H9 (cell line): ENCODE results near the gene GTF2H4. TPM values are rescaled to one million over a fixed set of nuclear protein-coding genes. Genes with fewer than 3 reads are reported as not detected.

Experiments used
- DNase-seq: peaks from one replicate; pipeline ENCODE4 v3.0.0-alpha.2; 2017
- H2AFZ ChIP-seq: one replicate; pipeline ENCODE4 v1.6.1; 2013; ENCODE audit warnings: mild to moderate bottlenecking, low read length, control low read depth, moderate library complexity
- H2AK5ac ChIP-seq: 2 replicates; pipeline ENCODE4 v1.6.1; 2013; ENCODE audit warnings: low read length, control low read depth, mixed read lengths; ENCODE audit not compliant: insufficient read length
- H2BK120ac ChIP-seq: one replicate; pipeline ENCODE4 v1.6.1; 2013; ENCODE audit warnings: low read depth, mild to moderate bottlenecking, low read length, control low read depth, inconsistent platforms; ENCODE audit not compliant: poor library complexity, severe bottlenecking
- H2BK12ac ChIP-seq: 2 replicates; pipeline ENCODE4 v1.6.1; 2013; ENCODE audit warnings: low read length, control low read depth, mixed read lengths, low read depth; ENCODE audit not compliant: insufficient read length
- H2BK15ac ChIP-seq: 2 replicates; pipeline ENCODE4 v1.6.1; 2013; ENCODE audit warnings: low read depth, low read length, control low read depth
- H2BK20ac ChIP-seq: one replicate; pipeline ENCODE4 v1.6.1; 2013; ENCODE audit warnings: low read depth, mild to moderate bottlenecking, low read length, control low read depth, inconsistent platforms; ENCODE audit not compliant: poor library complexity, severe bottlenecking
- H2BK5ac ChIP-seq: 2 replicates; pipeline ENCODE4 v1.6.1; 2013; ENCODE audit warnings: low read length, control low read depth, mixed read lengths; ENCODE audit not compliant: insufficient read length
- H3K14ac ChIP-seq: 2 replicates; pipeline ENCODE4 v1.6.1; 2013; ENCODE audit warnings: low read length, control low read depth; ENCODE audit not compliant: insufficient read depth
- H3K18ac ChIP-seq: 2 replicates; pipeline ENCODE4 v1.6.1; 2013; ENCODE audit warnings: low read depth, mild to moderate bottlenecking, mixed read lengths, low read length, control low read depth; ENCODE audit not compliant: insufficient read length
- H3K23ac ChIP-seq: 2 replicates; pipeline ENCODE4 v1.6.1; 2013; ENCODE audit warnings: low read length, control low read depth, mixed read lengths, low read depth; ENCODE audit not compliant: insufficient read length
- H3K23me2 ChIP-seq: 2 replicates; pipeline ENCODE4 v1.6.1; 2013; ENCODE audit warnings: low read depth, mild to moderate bottlenecking, mixed read lengths, low read length, control low read depth; ENCODE audit not compliant: insufficient read length, poor library complexity, severe bottlenecking
- H3K27ac ChIP-seq: 2 replicates; pipeline ENCODE4 v1.5.1; 2013; ENCODE audit warnings: low read length, control low read depth, mixed read lengths, low read depth; ENCODE audit not compliant: insufficient read length
- H3K27me3 ChIP-seq: 2 replicates; pipeline ENCODE4 v1.6.1; 2013; ENCODE audit warnings: low read length, control low read depth, inconsistent platforms; ENCODE audit not compliant: insufficient read depth
- H3K4ac ChIP-seq: 2 replicates; pipeline ENCODE4 v1.6.1; 2013; ENCODE audit warnings: low read depth, mild to moderate bottlenecking, control low read depth, inconsistent platforms, low read length, moderate library complexity
- H3K4me1 ChIP-seq: 2 replicates; pipeline ENCODE4 v1.6.1; 2013; ENCODE audit warnings: low read length, control low read depth, inconsistent platforms; ENCODE audit not compliant: insufficient read depth
- H3K4me2 ChIP-seq: 2 replicates; pipeline ENCODE4 v1.6.1; 2013; ENCODE audit warnings: low read length, control low read depth, mixed read lengths; ENCODE audit not compliant: insufficient read length, insufficient read depth
- H3K56ac ChIP-seq: 2 replicates; pipeline ENCODE4 v1.6.1; 2013; ENCODE audit warnings: low read depth, mild to moderate bottlenecking, mixed read lengths, low read length, control low read depth; ENCODE audit not compliant: insufficient read length
- H3K79me1 ChIP-seq: 2 replicates; pipeline ENCODE4 v1.6.1; 2013; ENCODE audit warnings: low read depth, mild to moderate bottlenecking, moderate library complexity, low read length, control low read depth, inconsistent platforms; ENCODE audit not compliant: insufficient read depth, poor library complexity, severe bottlenecking
- H3K79me2 ChIP-seq: 2 replicates; pipeline ENCODE4 v1.6.1; 2013; ENCODE audit warnings: low read length, control low read depth, inconsistent platforms; ENCODE audit not compliant: insufficient read depth
- H3K9ac ChIP-seq: 2 replicates; pipeline ENCODE4 v1.6.1; 2013; ENCODE audit warnings: low read length, control low read depth, mixed read lengths; ENCODE audit not compliant: insufficient read length; ENCODE audit errors: extremely low read depth
- H3K9me3 ChIP-seq: one replicate; pipeline ENCODE4 v1.6.1; 2013; ENCODE audit warnings: low read depth, low read length, inconsistent platforms; ENCODE audit not compliant: control insufficient read depth
- H3T11ph ChIP-seq: one replicate; pipeline ENCODE4 v1.6.1; 2013; ENCODE audit warnings: mild to moderate bottlenecking, low read length, control low read depth, inconsistent platforms
- H4K20me1 ChIP-seq: one replicate; pipeline ENCODE4 v1.6.1; 2013; ENCODE audit not compliant: control insufficient read depth, insufficient read length, insufficient read depth
- H4K5ac ChIP-seq: 2 replicates; pipeline ENCODE4 v1.6.1; 2013; ENCODE audit warnings: low read depth, mild to moderate bottlenecking, mixed read lengths, low read length, control low read depth; ENCODE audit not compliant: insufficient read length
- H4K8ac ChIP-seq: replicated peaks from 2 replicates; pipeline ENCODE4 v1.6.1; 2013; ENCODE audit warnings: low read length, control low read depth, mixed read lengths, low read depth; ENCODE audit not compliant: insufficient read length
- H4K91ac ChIP-seq: 2 replicates; pipeline ENCODE4 v1.6.1; 2013; ENCODE audit warnings: low read depth, mild to moderate bottlenecking, moderate library complexity, mixed read lengths, low read length, control low read depth; ENCODE audit not compliant: insufficient read length
- H3K27ac Mint-ChIP-seq, 3 experiments: 2 replicates in 2 of 3; 3 replicates in 1 of 3; pipeline ENCODE4 v1.8.0; 2020 to 2021; ENCODE audit warnings: mixed read lengths in 3 of 3, mild to moderate bottlenecking in 1 of 3, moderate library complexity in 1 of 3
- H3K27me3 Mint-ChIP-seq: 2 replicates; pipeline ENCODE4 v1.8.0; 2021; ENCODE audit warnings: low read depth, mild to moderate bottlenecking, moderate library complexity, mixed read lengths
- H3K36me3 Mint-ChIP-seq, 3 experiments: 2 replicates in 2 of 3; 3 replicates in 1 of 3; pipeline ENCODE4 v1.8.0; 2020 to 2021; ENCODE audit warnings: low read depth in 3 of 3, mixed read lengths in 3 of 3; ENCODE audit not compliant: insufficient read depth in 1 of 3
- H3K4me1 Mint-ChIP-seq, 2 experiments: 2 replicates each; pipeline ENCODE4 v1.8.0; 2020; ENCODE audit warnings: mixed read lengths in 2 of 2
- H3K4me3 Mint-ChIP-seq, 2 experiments: 2 replicates in 1 of 2; 3 replicates in 1 of 2; pipeline ENCODE4 v1.8.0; 2020 to 2021; ENCODE audit warnings: mild to moderate bottlenecking in 2 of 2, mixed read lengths in 2 of 2, moderate library complexity in 1 of 2
- H3K9me3 Mint-ChIP-seq, 2 experiments: 2 replicates in 1 of 2; 3 replicates in 1 of 2; pipeline ENCODE4 v1.8.0; 2020; ENCODE audit warnings: mild to moderate bottlenecking in 2 of 2, mixed read lengths in 2 of 2, moderate library complexity in 1 of 2
- WGBS: extraction: QIAGEN DNeasy Blood & Tissue Kit; methylation state at CpG from one replicate; pipeline ENCODE4 v1.1.7; 2013; ENCODE audit warnings: missing lambda C conversion rate, low lambda C conversion rate, mixed read lengths; ENCODE audit not compliant: insufficient read length; ENCODE audit errors: extremely low coverage; 5-methylcytosine and 5-hydroxymethylcytosine counted together
- total RNA-seq: library from RNA; stranded (reverse); gene quantifications from 2 replicates; pipeline ENCODE4 v1.2.1, GENCODE V29; 2021
- TF ChIP-seq, protein P1 (sequence below): fragments of 200-600 bp; sonication (generic); conservative IDR thresholded peaks from 3 replicates; pipeline ENCODE4 v1.8.0; 2021; ENCODE audit warnings: antibody characterized with exemption, mild to moderate bottlenecking

The GTF2H4 gene
- total RNA-seq, 1 experiment from 2014 or later = 60.8 TPM

DNA sequence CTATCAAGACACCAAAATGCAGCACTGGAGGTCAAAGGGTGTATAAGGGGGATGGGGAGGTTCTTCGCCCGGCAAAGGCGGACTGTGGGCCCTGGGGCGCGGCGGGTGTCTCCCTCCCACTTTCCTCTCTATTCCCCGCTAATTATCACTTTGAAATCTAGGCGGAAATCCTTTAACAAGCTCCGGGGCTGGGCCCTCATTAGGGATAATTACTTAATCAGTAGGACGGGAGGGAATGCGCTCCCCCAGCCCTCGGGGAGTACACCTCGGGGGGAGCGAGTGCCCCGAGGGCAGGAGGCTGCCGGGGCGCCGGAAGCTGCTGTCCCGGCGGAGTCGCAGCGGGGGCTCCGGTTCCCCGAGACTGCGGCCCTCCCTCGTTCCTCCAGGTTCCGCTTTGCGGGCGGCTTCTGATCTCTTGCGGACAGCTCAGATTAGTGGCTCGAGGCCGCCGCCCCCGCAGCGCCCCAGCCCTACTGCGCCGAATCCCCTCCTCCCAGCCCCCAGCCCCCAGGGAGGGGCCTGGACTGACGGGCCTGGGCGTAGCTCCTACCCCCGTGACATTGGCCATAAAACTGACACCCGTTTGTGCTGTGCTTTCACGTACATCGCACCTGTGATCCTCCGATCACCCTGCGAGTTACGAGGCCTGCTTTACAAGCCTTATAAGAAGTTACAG, 47.5 kb downstream of the GTF2H4 start:
- H3K4me2 ChIP-seq = peak overlapping the region; percentile 44
- no peak overlapping the region for H4K8ac ChIP-seq
- Mint-ChIP-seq H3K4me3 (peak overlapping the region; percentile 59 to 72), H3K9me3 (peaks cover 0 to 2% of the 10 kb centered on the region in 2 experiments; a peak in 3 of 5 replicates), H3K36me3 (no peaks in the 10 kb centered on the region; a peak in 1 of 7 replicates), H3K27ac (peak overlapping the region in 1 of 3 experiments; percentile 40; a peak in 2 of 7 replicates), H3K27me3 (peaks cover 74% of the 10 kb centered on the region), H3K4me1 (peaks cover 14 to 26% of the 10 kb centered on the region in 2 experiments)
- no peaks in the 10 kb centered on the region; the same call in 1 of the 2 replicates for H3K27me3 ChIP-seq
- no peak overlapping the region for H2BK120ac ChIP-seq
- H2BK15ac ChIP-seq = no peak overlapping the region
- no peak overlapping the region for H3T11ph ChIP-seq
- WGBS = no CpG with 5 or more reads among the region's 46 CpGs
- no peak overlapping the region for H3K14ac ChIP-seq
- no peak overlapping the region for H2BK20ac ChIP-seq
- H3K79me2 ChIP-seq = no peaks in the 10 kb centered on the region
- no peak overlapping the region for H3K56ac ChIP-seq
- TF ChIP-seq, protein P1, sequence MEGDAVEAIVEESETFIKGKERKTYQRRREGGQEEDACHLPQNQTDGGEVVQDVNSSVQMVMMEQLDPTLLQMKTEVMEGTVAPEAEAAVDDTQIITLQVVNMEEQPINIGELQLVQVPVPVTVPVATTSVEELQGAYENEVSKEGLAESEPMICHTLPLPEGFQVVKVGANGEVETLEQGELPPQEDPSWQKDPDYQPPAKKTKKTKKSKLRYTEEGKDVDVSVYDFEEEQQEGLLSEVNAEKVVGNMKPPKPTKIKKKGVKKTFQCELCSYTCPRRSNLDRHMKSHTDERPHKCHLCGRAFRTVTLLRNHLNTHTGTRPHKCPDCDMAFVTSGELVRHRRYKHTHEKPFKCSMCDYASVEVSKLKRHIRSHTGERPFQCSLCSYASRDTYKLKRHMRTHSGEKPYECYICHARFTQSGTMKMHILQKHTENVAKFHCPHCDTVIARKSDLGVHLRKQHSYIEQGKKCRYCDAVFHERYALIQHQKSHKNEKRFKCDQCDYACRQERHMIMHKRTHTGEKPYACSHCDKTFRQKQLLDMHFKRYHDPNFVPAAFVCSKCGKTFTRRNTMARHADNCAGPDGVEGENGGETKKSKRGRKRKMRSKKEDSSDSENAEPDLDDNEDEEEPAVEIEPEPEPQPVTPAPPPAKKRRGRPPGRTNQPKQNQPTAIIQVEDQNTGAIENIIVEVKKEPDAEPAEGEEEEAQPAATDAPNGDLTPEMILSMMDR = no peak
- H3K18ac ChIP-seq = no peak overlapping the region
- H3K9me3 ChIP-seq = no peaks in the 10 kb centered on the region
- DNase-seq = peak; percentile 77
- no peak overlapping the region for H3K27ac ChIP-seq
- H4K5ac ChIP-seq = no peak overlapping the region
- H3K4ac ChIP-seq = no peak overlapping the region
- no peak overlapping the region for H2BK12ac ChIP-seq
- no peak overlapping the region for H4K91ac ChIP-seq
- no peaks in the 10 kb centered on the region for H3K79me1 ChIP-seq
- no peak overlapping the region for H2BK5ac ChIP-seq
- no peak overlapping the region for H3K9ac ChIP-seq
- H3K4me1 ChIP-seq = no peaks in the 10 kb centered on the region
- peaks cover 5% of the 10 kb centered on the region for H3K23me2 ChIP-seq
- H2AFZ ChIP-seq = no peak overlapping the region
- H3K23ac ChIP-seq = no peak overlapping the region
- no peak overlapping the region for H2AK5ac ChIP-seq
- H4K20me1 ChIP-seq = no peaks in the 10 kb centered on the region
